NCI-H2227 (cell line): Measurements from ENCODE around the gene OR1L1.

Source experiments
- DNase-seq: peaks from one replicate; lab custom pipeline; 2025; ENCODE audit not compliant: unreplicated experiment; lab: John Stamatoyannopoulos, UW

The OR1L1 gene, protein sequence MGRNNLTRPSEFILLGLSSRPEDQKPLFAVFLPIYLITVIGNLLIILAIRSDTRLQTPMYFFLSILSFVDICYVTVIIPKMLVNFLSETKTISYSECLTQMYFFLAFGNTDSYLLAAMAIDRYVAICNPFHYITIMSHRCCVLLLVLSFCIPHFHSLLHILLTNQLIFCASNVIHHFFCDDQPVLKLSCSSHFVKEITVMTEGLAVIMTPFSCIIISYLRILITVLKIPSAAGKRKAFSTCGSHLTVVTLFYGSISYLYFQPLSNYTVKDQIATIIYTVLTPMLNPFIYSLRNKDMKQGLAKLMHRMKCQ

DNA sequence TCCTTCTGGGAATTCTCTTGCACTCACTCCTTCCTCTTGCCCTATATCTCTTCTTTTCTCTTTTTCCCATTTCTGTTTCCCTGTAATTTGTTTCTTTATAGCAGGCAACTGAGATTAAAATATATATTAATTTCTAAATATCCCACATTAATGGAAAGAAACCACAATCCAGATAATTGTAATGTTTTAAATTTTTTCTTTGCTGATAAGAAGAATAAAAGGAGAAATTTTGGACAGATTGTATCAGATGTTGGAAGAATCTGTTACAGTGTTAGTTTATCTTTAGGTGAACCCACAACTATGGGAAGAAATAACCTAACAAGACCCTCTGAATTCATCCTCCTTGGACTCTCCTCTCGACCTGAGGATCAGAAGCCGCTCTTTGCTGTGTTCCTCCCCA is at the start of gene OR1L1:
Gene OR1L1 (plus strand): TSS at position 301 of the 400 bp plus-strand sequence. CDS start 0 bp downstream, at position 301.
- no peak for DNase-seq

DNA sequence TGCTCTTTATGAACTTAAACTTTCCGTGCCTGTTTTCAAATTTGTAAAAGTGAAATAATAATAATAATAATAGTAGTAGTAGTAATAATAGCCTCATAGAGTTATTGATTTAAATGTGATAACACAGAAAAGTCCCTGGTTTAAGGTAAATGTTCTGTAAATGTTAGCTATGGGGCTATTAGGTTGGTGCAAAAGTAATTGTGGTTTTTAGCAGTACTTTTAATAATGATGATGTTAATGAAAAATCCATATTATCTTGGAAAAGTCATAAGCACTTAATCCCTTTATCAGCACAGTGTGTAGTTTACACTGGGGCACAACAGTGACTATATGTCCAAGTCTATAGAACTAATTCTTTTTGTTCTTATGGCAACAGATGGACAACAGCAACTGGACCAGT is 47.2 kb upstream of the OR1L1 start, which contains the start of gene OR1Q1:
Gene OR1Q1 (plus strand): TSS at position 377 of the 400 bp plus-strand sequence. CDS start 0 bp downstream, at position 377.
- DNase-seq = no peak

- no peak for DNase-seq
These were observed 41.5 kb upstream of the OR1L1 start for GRCh38 chr9:122619996-122620395.

GRCh38 chr9:122642226-122642625 is 19.3 kb upstream of the OR1L1 start:
- no peak for DNase-seq

DNA sequence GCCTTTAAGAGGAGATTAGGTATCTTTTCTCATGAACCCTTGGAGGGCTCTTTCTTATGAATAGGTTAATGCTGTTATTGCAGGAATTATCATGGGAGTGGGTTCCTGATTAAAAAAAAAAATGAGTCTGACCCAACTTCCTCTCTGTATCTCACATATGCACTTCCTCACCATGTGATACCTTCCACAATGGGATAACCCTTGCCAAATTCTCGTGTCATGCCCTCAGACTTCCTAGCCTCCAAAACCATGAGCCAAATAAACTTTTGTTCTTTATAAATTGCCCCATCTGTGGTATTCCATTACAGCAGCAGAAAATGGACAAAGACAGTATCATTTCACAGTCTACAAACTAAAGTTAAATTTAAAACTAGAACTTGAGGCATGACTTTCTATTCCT is 5.1 kb upstream of the OR1L1 start:
- no peak for DNase-seq

- DNase-seq = no peak
These were observed 4.0 kb upstream of the OR1L1 start, which contains the start of gene OR1B1 for GRCh38 chr9:122657527-122657926. TSS of gene OR1B1 (minus strand) at chr9:122657627.

DNA sequence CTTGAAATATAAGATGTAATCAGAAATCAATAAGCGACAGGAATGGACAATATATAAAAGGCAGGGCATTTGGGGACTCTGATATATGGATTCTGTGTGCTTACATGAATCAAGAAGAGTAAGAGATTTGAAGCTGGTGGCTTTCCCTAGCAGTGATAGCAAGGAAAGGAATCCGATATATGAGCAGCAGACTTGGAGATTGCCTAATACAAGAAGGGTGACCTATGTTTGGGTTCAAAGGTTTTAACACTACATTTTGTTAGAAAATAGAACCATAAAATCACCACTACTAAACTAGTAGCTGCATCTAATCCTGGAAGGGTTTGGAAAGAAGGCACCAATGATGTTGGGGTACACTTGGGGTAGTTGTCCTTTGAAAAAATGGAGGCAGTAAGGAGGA is 11.0 kb downstream of the OR1L1 start:
- DNase-seq = no peak

DNA sequence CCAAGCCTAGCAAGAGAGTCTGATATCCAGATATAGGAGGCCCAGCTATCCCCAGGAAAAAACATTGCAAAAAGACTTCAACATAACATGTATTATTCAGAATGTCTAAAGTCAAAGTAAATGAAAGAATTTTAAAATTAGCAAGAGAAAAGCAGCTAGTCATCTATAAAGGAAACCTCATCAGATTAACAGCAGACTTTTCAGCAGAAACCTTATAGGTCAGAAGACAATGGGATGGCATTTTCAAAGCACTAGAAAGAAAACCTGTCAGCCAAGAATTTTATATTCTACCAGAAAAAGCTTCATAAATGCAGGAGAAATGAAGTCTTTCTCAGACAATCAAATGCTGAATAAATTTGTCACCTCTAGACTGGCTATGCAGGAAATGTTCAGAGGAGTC is 23.3 kb downstream of the OR1L1 start:
- DNase-seq = no peak

GRCh38 chr9:122695696-122696095 is 34.2 kb downstream of the OR1L1 start:
- DNase-seq = no peak
